IMR-90 (cell line): ENCODE data around the gene DUSP3. TPM values are rescaled to one million over a fixed set of nuclear protein-coding genes. Genes with fewer than 3 reads are reported as not detected.

Experiments used
- ATAC-seq: fragments of 200-7000 bp; cut with Tn5 transposase; 2 replicates; pipeline ENCODE4 v1.9.1; 2020; ENCODE audit warnings: low read depth, mild to moderate bottlenecking, moderate library complexity
- BruUV-seq: library from RNA; stranded (reverse); fragments of 400-500 nt; replicated peaks from 2 replicates; lab custom pipeline; 2021; lab: Mats Ljungman, UMichigan
- CTCF ChIA-PET: fragments of 300-600 bp; formaldehyde crosslinking; extraction: SDS; loops from one replicate; lab custom pipeline; 2021; ENCODE audit warnings: antibody characterized with exemption; lab: Yijun Ruan, JAX
- POLR2A ChIA-PET: fragments of 300-600 bp; sonication (Branson Sonifier 250); formaldehyde crosslinking; loops from one replicate; lab custom pipeline; 2022; ENCODE audit warnings: antibody characterized with exemption; ENCODE audit not compliant: unreplicated experiment; lab: Charles Lee
- DNase-seq: peaks from one replicate; pipeline ENCODE4 v3.0.0; 2013
- H2AFZ ChIP-seq: replicated peaks from 2 replicates; pipeline ENCODE3; 2013; ENCODE audit warnings: low read length, mild to moderate bottlenecking; ENCODE audit not compliant: poor library complexity
- H2AK5ac ChIP-seq: 2 replicates; pipeline ENCODE4 v1.6.1; 2013; ENCODE audit warnings: low read depth, low read length, inconsistent platforms
- H2AK9ac ChIP-seq: replicated peaks from 2 replicates; pipeline ENCODE3; 2013; ENCODE audit warnings: mild to moderate bottlenecking, low read depth, low read length, moderate library complexity; ENCODE audit not compliant: poor library complexity
- H2BK120ac ChIP-seq: 2 replicates; pipeline ENCODE4 v1.6.1; 2013; ENCODE audit warnings: low read depth, low read length, inconsistent platforms
- H2BK15ac ChIP-seq: 3 replicates; pipeline ENCODE4 v1.6.1; 2013; ENCODE audit warnings: low read depth, low read length, inconsistent platforms
- H2BK20ac ChIP-seq: 2 replicates; pipeline ENCODE4 v1.6.1; 2013; ENCODE audit warnings: low read depth, mild to moderate bottlenecking, inconsistent platforms, low read length, moderate library complexity
- H2BK5ac ChIP-seq: 2 replicates; pipeline ENCODE4 v1.6.1; 2013; ENCODE audit warnings: mild to moderate bottlenecking, low read depth, low read length, inconsistent platforms; ENCODE audit not compliant: poor library complexity, severe bottlenecking
- H3K14ac ChIP-seq: replicated peaks from 2 replicates; pipeline ENCODE4 v1.6.1; 2013; ENCODE audit warnings: low read depth, low read length, inconsistent platforms
- H3K18ac ChIP-seq: 2 replicates; pipeline ENCODE4 v1.6.1; 2013; ENCODE audit warnings: low read depth, low read length, control low read depth
- H3K23ac ChIP-seq: 2 replicates; pipeline ENCODE4 v1.6.1; 2013; ENCODE audit warnings: low read depth, low read length, inconsistent platforms
- H3K27ac ChIP-seq: 2 replicates; pipeline ENCODE4 v1.5.1; 2013; ENCODE audit warnings: mild to moderate bottlenecking, control low read depth, low read length; ENCODE audit not compliant: insufficient read depth
- H3K27me3 ChIP-seq: 2 replicates; pipeline ENCODE4 v1.6.1; 2013; ENCODE audit warnings: low read length; ENCODE audit not compliant: control insufficient read depth, insufficient read depth
- H3K36me3 ChIP-seq: 2 replicates; pipeline ENCODE4 v1.6.1; 2013; ENCODE audit warnings: low read length, mixed read lengths; ENCODE audit not compliant: control insufficient read depth, insufficient read depth
- H3K4ac ChIP-seq: 2 replicates; pipeline ENCODE4 v1.6.1; 2013; ENCODE audit warnings: low read depth, low read length, inconsistent platforms
- H3K4me1 ChIP-seq: 2 replicates; pipeline ENCODE4 v1.6.1; 2013; ENCODE audit warnings: low read length, mixed read lengths; ENCODE audit not compliant: control insufficient read depth, insufficient read depth
- H3K4me2 ChIP-seq: 2 replicates; pipeline ENCODE4 v1.6.1; 2013; ENCODE audit warnings: low read depth, mild to moderate bottlenecking, control low read depth, low read length, moderate library complexity
- H3K4me3 ChIP-seq: 2 replicates; pipeline ENCODE4 v1.5.1; 2013; ENCODE audit warnings: low read depth, mild to moderate bottlenecking, control low read depth, low read length, moderate library complexity; ENCODE audit not compliant: insufficient read depth
- H3K56ac ChIP-seq: 2 replicates; pipeline ENCODE4 v1.6.1; 2013; ENCODE audit warnings: low read length, inconsistent platforms; ENCODE audit not compliant: insufficient read depth; ENCODE audit errors: extremely low read depth
- H3K79me1 ChIP-seq, 2 experiments: 2 replicates each; pipeline ENCODE4 v1.6.1; 2013; ENCODE audit warnings: low read length in 2 of 2, inconsistent platforms in 1 of 2, low read depth in 1 of 2
- H3K9ac ChIP-seq: 2 replicates; pipeline ENCODE4 v1.6.1; 2013; ENCODE audit warnings: low read depth, low read length, control low read depth
- H3K9me1 ChIP-seq: 2 replicates; pipeline ENCODE4 v1.6.1; 2013; ENCODE audit warnings: low read length, inconsistent platforms; ENCODE audit not compliant: insufficient read depth
- H3K9me3 ChIP-seq: 2 replicates; pipeline ENCODE4 v1.6.1; 2013; ENCODE audit warnings: low read length; ENCODE audit not compliant: control insufficient read depth, insufficient read depth
- H4K20me1 ChIP-seq: 2 replicates; pipeline ENCODE4 v1.6.1; 2013; ENCODE audit warnings: low read length, inconsistent platforms; ENCODE audit not compliant: insufficient read depth
- H4K5ac ChIP-seq: 2 replicates; pipeline ENCODE4 v1.6.1; 2013; ENCODE audit warnings: mild to moderate bottlenecking, low read depth, low read length, control low read depth
- H4K8ac ChIP-seq, 2 experiments: 2 replicates each; pipeline ENCODE4 v1.6.1; 2013; ENCODE audit warnings: low read depth in 2 of 2, low read length in 2 of 2, control low read depth in 1 of 2, inconsistent platforms in 1 of 2
- H4K91ac ChIP-seq: 2 replicates; pipeline ENCODE4 v1.6.1; 2013; ENCODE audit warnings: low read depth, low read length, inconsistent platforms; ENCODE audit not compliant: insufficient read depth
- BHLHE40 ChIP-seq: fragments of 150-350 bp; IDR thresholded peaks from 2 replicates; pipeline ENCODE4 v1.6.1; 2016; ENCODE audit warnings: mild to moderate bottlenecking, low read depth, low read length
- CEBPB ChIP-seq: IDR thresholded peaks from 2 replicates; pipeline ENCODE4 v1.6.1; 2012; ENCODE audit warnings: low read depth, low read length, improper control_type of control experiment
- CTCF ChIP-seq: conservative IDR thresholded peaks from 2 replicates; pipeline ENCODE4 v1.5.1; 2012; ENCODE audit warnings: mild to moderate bottlenecking, low read depth, low read length, improper control_type of control experiment
- FOS ChIP-seq: fragments of 150-350 bp; IDR thresholded peaks from 2 replicates; pipeline ENCODE4 v1.6.1; 2016; ENCODE audit warnings: low read depth, low read length
- MXI1 ChIP-seq: IDR thresholded peaks from 2 replicates; pipeline ENCODE4 v1.6.1; 2012; ENCODE audit warnings: low read depth, mild to moderate bottlenecking, low read length, moderate library complexity, borderline replicate concordance
- RAD21 ChIP-seq: IDR thresholded peaks from 2 replicates; pipeline ENCODE4 v1.6.1; 2012; ENCODE audit warnings: low read length, improper control_type of control experiment
- RCOR1 ChIP-seq: IDR thresholded peaks from 2 replicates; pipeline ENCODE4 v1.6.1; 2012; ENCODE audit warnings: mild to moderate bottlenecking, low read length, improper control_type of control experiment; ENCODE audit not compliant: insufficient replicate concordance
- USF2 ChIP-seq: fragments of 150-350 bp; IDR thresholded peaks from 2 replicates; pipeline ENCODE4 v1.6.1; 2017; ENCODE audit warnings: mild to moderate bottlenecking, antibody characterized with exemption, low read length, low read depth
- WGBS, 2 experiments: methylation state at CpG; one replicate each; pipeline versions ENCODE4 v1.1.5 to v1.1.7; 2013; ENCODE audit warnings: missing lambda C conversion rate in 2 of 2; ENCODE audit not compliant: insufficient read length in 1 of 2; ENCODE audit errors: extremely low coverage in 2 of 2; 5-methylcytosine and 5-hydroxymethylcytosine counted together
- dilution Hi-C: fragments of 300-500 bp; cut with HindIII; formaldehyde crosslinking; loops from one replicate; pipeline ENCODE4 v1.14.3; 2018; ENCODE audit warnings: low sequenced_read_pairs; ENCODE audit not compliant: unreplicated experiment
- in situ Hi-C: fragments of 300-500 bp; cut with MboI; formaldehyde crosslinking; loops from 3 replicates; pipeline ENCODE4 v1.14.3; 2019; ENCODE audit warnings: low sequenced_read_pairs, inconsistent platforms, mixed read lengths
- intact Hi-C: fragments of 100-400 bp; cut with micrococcal nuclease; formaldehyde crosslinking; loops from 2 replicates; pipeline ENCODE4 v1.10.0; 2022
- polyA plus RNA-seq, 3 experiments: library from polyadenylated mRNA; depleted of rRNA; stranded (reverse); fragments of >200 nt; gene quantifications; 2 replicates each; pipeline ENCODE4 v1.2.3, GENCODE V29; 2012; ENCODE audit warnings: low replicate concordance in 1 of 3
- total RNA-seq: library from RNA; depleted of rRNA; stranded (reverse); fragments of >200 nt; gene quantifications from 2 replicates; pipeline ENCODE4 v1.2.3, GENCODE V29; 2012
- TF ChIP-seq, protein P1 (sequence below): fragments of 150-350 bp; IDR thresholded peaks from 2 replicates; pipeline ENCODE4 v1.6.1; 2016; ENCODE audit warnings: low read depth, mild to moderate bottlenecking, low read length, moderate library complexity, borderline replicate concordance

DUSP3 gene
- total and polyA plus RNA-seq, 2 of the 4 experiments (the other 2 are of a cell fraction), result 33.3 to 40.9 TPM

DNA sequence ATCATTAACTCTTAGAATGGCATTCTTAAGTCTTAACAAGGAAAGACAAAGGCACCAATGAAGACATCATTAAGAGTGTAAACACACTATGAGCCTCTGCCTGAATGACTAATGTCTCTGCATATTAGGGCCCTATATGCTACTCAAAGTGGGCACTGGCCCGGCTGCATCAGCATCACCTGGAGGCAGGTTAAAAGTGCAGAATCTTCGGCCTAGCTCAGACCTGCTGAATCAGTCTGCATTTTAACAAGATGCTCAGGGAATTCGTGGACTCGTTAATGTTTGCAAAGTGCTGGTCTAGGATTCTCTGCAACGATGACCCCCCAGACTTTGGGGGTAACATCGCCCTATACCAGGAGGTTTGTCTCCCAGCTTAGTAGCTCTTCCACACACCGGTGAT lies 47.4 kb upstream of the DUSP3 start:
- Histone ChIP-seq H3K36me3 (peaks cover 31% of the 10 kb centered on the region), H3K4ac (no peak overlapping the region), H2AK5ac (no peak overlapping the region), H4K8ac (no peak overlapping the region), H2BK120ac (no peak overlapping the region), H4K5ac (no peak overlapping the region), H3K56ac (no peak overlapping the region), H2BK5ac (no peak overlapping the region), H2BK20ac (no peak overlapping the region), H3K9me3 (no peaks in the 10 kb centered on the region), H2AFZ (no peak overlapping the region), H4K91ac (no peak overlapping the region), H2AK9ac (no peak overlapping the region), H3K23ac (no peak overlapping the region), H3K4me1 (peaks cover 6% of the 10 kb centered on the region), H3K27me3 (no peaks in the 10 kb centered on the region), H3K9ac (no peak overlapping the region), H3K27ac (no peak overlapping the region), H3K9me1 (peaks cover 4% of the 10 kb centered on the region; the same call in 1 of the 2 replicates), H4K20me1 (no peaks in the 10 kb centered on the region), H3K4me2 (no peak overlapping the region), H3K4me3 (no peak overlapping the region), H3K79me1 (peaks cover 0 to 41% of the 10 kb centered on the region in 2 experiments; a peak in 3 of 4 replicates), H3K18ac (no peak overlapping the region), H3K14ac (no peak overlapping the region), H2BK15ac (no peak overlapping the region)
- dilution Hi-C loops (no loop called here), in situ Hi-C loops (no loop called here), intact Hi-C loops (no loop called here)
- POLR2A ChIA-PET, result no interaction called here
- CTCF ChIA-PET, result interaction anchor here (1.2 kb wide), 1 partner anchor 20 kb away, joined by 4 read pairs; no protein-coding TSS in a partner anchor
- no peak for DNase-seq
- no peak for ATAC-seq
- no TSS peak for BruUV-seq
- no peak for TF ChIP-seq RAD21
- TF ChIP-seq, protein P1, sequence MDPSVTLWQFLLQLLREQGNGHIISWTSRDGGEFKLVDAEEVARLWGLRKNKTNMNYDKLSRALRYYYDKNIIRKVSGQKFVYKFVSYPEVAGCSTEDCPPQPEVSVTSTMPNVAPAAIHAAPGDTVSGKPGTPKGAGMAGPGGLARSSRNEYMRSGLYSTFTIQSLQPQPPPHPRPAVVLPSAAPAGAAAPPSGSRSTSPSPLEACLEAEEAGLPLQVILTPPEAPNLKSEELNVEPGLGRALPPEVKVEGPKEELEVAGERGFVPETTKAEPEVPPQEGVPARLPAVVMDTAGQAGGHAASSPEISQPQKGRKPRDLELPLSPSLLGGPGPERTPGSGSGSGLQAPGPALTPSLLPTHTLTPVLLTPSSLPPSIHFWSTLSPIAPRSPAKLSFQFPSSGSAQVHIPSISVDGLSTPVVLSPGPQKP, result no peak
- TF ChIP-seq FOS, result no peak
- no peak for TF ChIP-seq CTCF
- no peak for TF ChIP-seq USF2
- TF ChIP-seq BHLHE40, result no peak
- TF ChIP-seq CEBPB, result no peak
- TF ChIP-seq MXI1, result no peak
- no peak for TF ChIP-seq RCOR1
- 98% methylated on average over 4 of the region's 7 CpGs; no CpG with 5 or more reads in 1 of the 2 experiments for WGBS, 2 experiments
